Endodermal cell (in vitro differentiated cells): ENCODE results near the gene ZSCAN30. TPM values are rescaled to one million over a fixed set of nuclear protein-coding genes. Genes with fewer than 3 reads are reported as not detected.

Source experiments
- DNase-seq: peaks from one replicate; pipeline ENCODE4 v3.0.0-alpha.2; 2017
- H3K27ac ChIP-seq: 2 replicates; pipeline ENCODE4 v1.5.1; 2013; ENCODE audit warnings: mild to moderate bottlenecking, low read depth, low read length, moderate library complexity
- H3K27me3 ChIP-seq: 2 replicates; pipeline ENCODE4 v1.6.1; 2013; ENCODE audit warnings: mild to moderate bottlenecking, low read length, moderate library complexity; ENCODE audit not compliant: insufficient read depth, control insufficient read depth, poor library complexity, severe bottlenecking
- H3K36me3 ChIP-seq: 2 replicates; pipeline ENCODE4 v1.7.0; 2013; ENCODE audit warnings: mild to moderate bottlenecking, low read length, moderate library complexity; ENCODE audit not compliant: control insufficient read depth, insufficient read depth
- H3K4me1 ChIP-seq: one replicate; pipeline ENCODE4 v1.7.0; 2013; ENCODE audit warnings: low read length; ENCODE audit not compliant: control insufficient read depth, insufficient read depth
- H3K4me3 ChIP-seq: 2 replicates; pipeline ENCODE4 v1.5.1; 2013; ENCODE audit warnings: mild to moderate bottlenecking, low read length, moderate library complexity
- H3K9ac ChIP-seq: 2 replicates; pipeline ENCODE4 v1.6.1; 2013; ENCODE audit warnings: mild to moderate bottlenecking, low read length, moderate library complexity; ENCODE audit not compliant: poor library complexity, severe bottlenecking; ENCODE audit errors: extremely low read depth
- H3K9me3 ChIP-seq: 2 replicates; pipeline ENCODE4 v1.6.1; 2013; ENCODE audit warnings: mild to moderate bottlenecking, low read length, moderate library complexity; ENCODE audit not compliant: control insufficient read depth
- H3K27ac Mint-ChIP-seq: 2 replicates; pipeline ENCODE4 v1.8.0; 2020; ENCODE audit warnings: mixed read lengths
- H3K27me3 Mint-ChIP-seq: 2 replicates; pipeline ENCODE4 v1.8.0; 2021; ENCODE audit warnings: mild to moderate bottlenecking, mixed read lengths; ENCODE audit not compliant: insufficient read depth
- H3K36me3 Mint-ChIP-seq: 2 replicates; pipeline ENCODE4 v1.8.0; 2020; ENCODE audit warnings: low read depth, mixed read lengths
- H3K4me1 Mint-ChIP-seq: 2 replicates; pipeline ENCODE4 v1.8.0; 2020; ENCODE audit warnings: mixed read lengths
- H3K4me3 Mint-ChIP-seq: 2 replicates; pipeline ENCODE4 v1.8.0; 2020; ENCODE audit warnings: mild to moderate bottlenecking, moderate library complexity, mixed read lengths
- H3K9me3 Mint-ChIP-seq: 2 replicates; pipeline ENCODE4 v1.8.0; 2020; ENCODE audit warnings: mild to moderate bottlenecking, mixed read lengths
- CTCF ChIP-seq: fragments of 200-600 bp; sonication (generic); conservative IDR thresholded peaks from 2 replicates; pipeline ENCODE4 v1.5.0; 2021; ENCODE audit warnings: antibody characterized with exemption, mild to moderate bottlenecking
- WGBS, 2 experiments: methylation state at CpG; one replicate each; pipeline versions ENCODE4 v1.1.5 to v1.1.7; 2013; ENCODE audit warnings: missing lambda C conversion rate in 2 of 2, mixed read lengths in 1 of 2; ENCODE audit not compliant: insufficient coverage in 1 of 2, insufficient read length in 1 of 2; 5-methylcytosine and 5-hydroxymethylcytosine counted together
- total RNA-seq, 2 donors: library from RNA; stranded (reverse); fragmentation: NEBNext Ultra II Directional in 1 of 2; extraction: Animal tissue kit (Norgen Biotek cat#: 25700) in 1 of 2; gene quantifications; 2 replicates in 1 of 2; 3 replicates in 1 of 2; pipeline ENCODE4 v1.2.1, GENCODE V29; 2021

ZSCAN30 gene
- total RNA-seq, 2 donors from 2014 or later, result 20.1 to 29.6 TPM

- no peaks in the 10 kb centered on the region for H3K27me3 Mint-ChIP-seq
- 99 to 100% methylated on average over 3 to 4 of the region's 4 CpGs for WGBS, 2 experiments
- Histone ChIP-seq H3K9ac (no peak overlapping the region), H3K27ac (no peak overlapping the region), H3K9me3 (peaks cover 83% of the 10 kb centered on the region), H3K36me3 (peaks cover 86% of the 10 kb centered on the region), H3K27me3 (no peaks in the 10 kb centered on the region), H3K4me3 (peak overlapping the region; percentile 64), H3K4me1 (no peaks in the 10 kb centered on the region)
- no peak for TF ChIP-seq CTCF
- H3K4me1 Mint-ChIP-seq, result peaks cover 3% of the 10 kb centered on the region
- DNase-seq, result no peak
- peaks cover 86% of the 10 kb centered on the region for H3K36me3 Mint-ChIP-seq
- H3K27ac Mint-ChIP-seq, result no peak overlapping the region
- peaks cover 56% of the 10 kb centered on the region for H3K9me3 Mint-ChIP-seq
- H3K4me3 Mint-ChIP-seq, result no peak overlapping the region
Observed at GRCh38 chr18:35245719-35246317, 44.2 kb downstream of the ZSCAN30 start.

- Mint-ChIP-seq H3K27me3 (no peaks in the 10 kb centered on the region), H3K4me1 (peaks cover 7% of the 10 kb centered on the region), H3K9me3 (peaks cover 50% of the 10 kb centered on the region), H3K4me3 (no peak overlapping the region), H3K36me3 (peaks cover 74% of the 10 kb centered on the region), H3K27ac (no peak overlapping the region)
- Histone ChIP-seq H3K9me3 (peaks cover 72% of the 10 kb centered on the region), H3K36me3 (peaks cover 75% of the 10 kb centered on the region), H3K27me3 (no peaks in the 10 kb centered on the region), H3K4me1 (no peaks in the 10 kb centered on the region), H3K4me3 (peak overlapping the region; percentile 92), H3K9ac (no peak overlapping the region), H3K27ac (no peak overlapping the region)
- DNase-seq, result no peak
- TF ChIP-seq CTCF, result no peak
- 79 to 96% methylated on average over 3 to 4 of the region's 4 CpGs for WGBS, 2 experiments
Observed at GRCh38 chr18:35244671-35245070, 45.4 kb downstream of the ZSCAN30 start.

GRCh38 chr18:35242426-35242825 lies 47.6 kb downstream of the ZSCAN30 start:
- WGBS, 2 experiments, result 95 to 100% methylated on average over 6 of the region's 6 CpGs
- no peak for TF ChIP-seq CTCF
- Mint-ChIP-seq H3K36me3 (peaks cover 56% of the 10 kb centered on the region), H3K27ac (peak overlapping the region; percentile 58), H3K27me3 (no peaks in the 10 kb centered on the region), H3K4me1 (peaks cover 10% of the 10 kb centered on the region), H3K4me3 (peak overlapping the region; percentile 96), H3K9me3 (peaks cover 50% of the 10 kb centered on the region)
- Histone ChIP-seq H3K4me3 (peak overlapping the region; percentile 92), H3K27me3 (no peaks in the 10 kb centered on the region), H3K9ac (no peak overlapping the region), H3K27ac (no peak overlapping the region), H3K9me3 (peaks cover 54% of the 10 kb centered on the region), H3K36me3 (peaks cover 55% of the 10 kb centered on the region), H3K4me1 (no peaks in the 10 kb centered on the region)
- DNase-seq, result no peak
